Right forelimb (tissue), 1 donor: ENCODE results near the gene SEL1L.
A peak's percentile ranks its signal among the peaks of the same experiment; 100 is the strongest.
"Not testable (repeated sequence)": the region's sequence is repeated elsewhere in the genome, so short reads cannot be mapped to it uniquely, and the experiment has no call there.

Experiments used
- DNase-seq: peaks from one replicate; pipeline ENCODE4 v3.0.0-alpha.2; 2018

SEL1L gene

DNA sequence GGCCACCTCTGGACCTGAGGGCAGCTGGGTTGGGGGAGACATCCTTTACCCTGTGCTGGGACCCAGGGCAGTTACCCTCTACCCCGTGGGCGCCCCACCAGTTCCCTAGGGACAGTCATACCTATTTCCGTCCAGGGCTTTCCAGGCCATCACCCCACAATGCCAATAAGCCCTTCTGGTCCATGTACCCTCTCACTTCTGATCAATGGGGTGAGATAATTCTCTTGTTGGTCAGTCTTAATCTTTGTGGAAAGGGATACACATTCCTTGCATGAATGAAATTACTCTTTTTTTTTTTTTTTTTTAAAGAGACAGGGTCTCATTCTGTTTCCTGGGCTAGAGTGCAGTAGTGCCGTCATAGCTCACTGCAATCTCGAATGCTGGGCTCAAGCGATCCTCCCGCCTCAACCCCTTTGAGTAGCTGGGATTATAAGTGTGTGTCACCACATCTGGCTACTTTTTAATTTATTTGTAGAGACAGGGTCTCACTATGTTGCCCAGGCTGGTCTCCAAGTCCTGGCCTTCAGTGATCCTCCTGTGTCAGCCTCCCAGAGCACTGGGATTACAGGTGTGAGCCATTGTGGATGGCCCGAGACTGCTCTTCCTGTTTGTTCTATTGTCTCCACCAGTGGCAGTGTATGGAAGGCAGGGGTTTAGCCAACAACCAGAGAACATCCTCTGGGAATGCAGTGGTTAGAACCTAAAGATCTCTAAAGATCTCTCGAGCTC is 87.2 kb downstream of the SEL1L start:
- DNase-seq, result no peak

GRCh38 chr14:81441626-81442134 is 92.0 kb downstream of the SEL1L start:
- no peak for DNase-seq

GRCh38 chr14:81440041-81440440 is 93.6 kb downstream of the SEL1L start:
- DNase-seq, result no peak

- DNase-seq, result no peak
Measured at GRCh38 chr14:81437244-81437643, 96.4 kb downstream of the SEL1L start.

GRCh38 chr14:81436296-81437138 is 97.1 kb downstream of the SEL1L start:
- DNase-seq, result peak; percentile 89

DNA sequence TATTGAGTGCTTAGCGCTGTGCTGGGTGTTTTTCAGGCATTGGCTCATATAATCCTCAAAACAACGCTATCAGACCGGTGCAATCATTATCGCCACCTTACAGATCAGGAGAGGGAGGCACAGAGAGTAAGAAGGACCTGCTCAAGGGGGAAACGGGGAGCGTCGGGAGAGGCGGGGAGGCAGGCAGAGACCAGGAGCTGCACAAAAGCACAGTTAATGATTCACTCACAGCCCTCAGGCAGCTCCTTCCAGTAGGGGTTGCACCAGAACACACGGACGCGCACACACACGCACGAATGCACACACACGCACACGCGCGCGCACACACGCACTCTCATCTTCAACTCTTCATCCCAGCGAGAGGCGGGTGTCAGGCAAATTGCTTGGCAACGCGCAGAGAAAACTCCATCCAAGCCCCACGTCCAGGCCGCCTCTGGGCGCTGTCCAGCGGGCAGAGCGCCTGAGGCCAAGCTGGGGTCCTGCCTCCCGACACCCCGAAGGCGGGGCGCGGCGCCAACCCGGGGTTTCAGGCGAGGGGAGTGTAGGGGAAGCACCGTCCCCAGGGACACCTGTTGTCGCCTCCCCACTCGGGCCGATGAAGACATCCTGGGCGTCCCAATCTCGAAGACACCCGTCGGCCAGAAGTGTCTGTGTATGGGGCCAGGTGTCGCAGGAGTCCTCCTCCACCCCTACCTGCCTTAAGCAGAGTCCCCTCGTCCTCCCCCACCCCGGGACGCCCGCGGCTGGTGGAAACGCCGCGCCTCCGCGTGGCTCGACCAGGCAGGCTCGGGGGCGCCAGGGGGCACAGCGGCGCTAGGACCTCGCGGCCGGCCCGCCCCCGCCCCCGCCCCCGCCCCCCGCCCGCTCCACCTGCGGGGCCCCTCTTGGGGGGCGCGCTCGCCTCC is 98.0 kb downstream of the SEL1L start:
- DNase-seq, result peak; percentile 70

DNA sequence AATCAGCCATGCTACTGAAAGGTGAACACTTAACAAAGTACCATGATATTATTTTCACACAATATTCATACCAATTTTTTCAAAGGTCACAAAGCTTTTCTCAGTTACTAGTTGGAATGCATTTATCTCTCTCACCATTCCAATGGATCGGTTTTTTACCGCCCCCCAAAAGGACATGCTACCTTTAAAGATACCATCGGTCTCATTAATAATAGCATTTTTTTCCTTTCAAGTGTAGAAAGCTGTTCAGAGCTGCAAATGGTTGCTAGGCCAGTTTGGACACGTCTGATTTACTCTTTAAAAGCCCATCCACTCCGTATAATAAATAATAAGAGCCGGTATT is 98.6 kb downstream of the SEL1L start:
- no peak for DNase-seq

DNA sequence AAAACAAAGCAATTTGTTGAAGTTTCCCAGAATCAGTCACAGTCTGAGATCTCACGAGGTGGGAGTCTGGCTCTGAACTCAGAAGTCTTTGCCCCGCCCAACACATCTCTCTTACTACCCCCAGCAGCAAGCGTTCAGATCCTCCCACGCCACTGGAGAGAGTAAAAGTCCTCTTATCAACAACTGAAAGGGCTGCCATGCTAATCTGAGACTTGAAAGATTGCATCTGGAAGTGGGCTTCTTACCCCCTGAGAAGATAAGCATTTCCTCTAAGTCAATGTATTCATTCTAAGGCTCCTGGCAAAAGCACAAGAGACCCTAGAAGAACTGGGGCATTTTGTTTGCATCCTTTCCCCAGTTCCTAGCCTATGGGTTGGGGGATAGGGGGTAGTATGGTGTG is 99.4 kb downstream of the SEL1L start:
- no peak for DNase-seq

DNA sequence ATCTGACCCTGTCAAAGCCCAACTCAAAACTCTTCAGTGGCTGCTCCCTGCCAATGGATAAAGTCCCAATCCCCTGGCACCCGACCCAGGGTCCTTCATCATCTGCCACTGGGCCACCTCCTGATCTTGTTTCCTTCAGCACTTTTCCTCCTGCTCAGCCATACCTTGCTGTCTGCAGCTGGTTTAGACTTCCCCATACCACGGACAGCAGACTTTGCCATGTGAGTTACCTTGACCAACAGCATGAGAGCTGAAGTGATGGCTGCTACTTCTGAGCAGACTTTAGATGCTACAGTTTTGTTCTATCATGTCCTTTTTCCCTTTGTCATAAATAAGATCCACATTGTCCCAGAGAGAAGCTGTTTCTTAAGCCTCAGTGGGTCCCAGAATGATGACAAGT is 100.3 kb downstream of the SEL1L start:
- no peak for DNase-seq

DNA sequence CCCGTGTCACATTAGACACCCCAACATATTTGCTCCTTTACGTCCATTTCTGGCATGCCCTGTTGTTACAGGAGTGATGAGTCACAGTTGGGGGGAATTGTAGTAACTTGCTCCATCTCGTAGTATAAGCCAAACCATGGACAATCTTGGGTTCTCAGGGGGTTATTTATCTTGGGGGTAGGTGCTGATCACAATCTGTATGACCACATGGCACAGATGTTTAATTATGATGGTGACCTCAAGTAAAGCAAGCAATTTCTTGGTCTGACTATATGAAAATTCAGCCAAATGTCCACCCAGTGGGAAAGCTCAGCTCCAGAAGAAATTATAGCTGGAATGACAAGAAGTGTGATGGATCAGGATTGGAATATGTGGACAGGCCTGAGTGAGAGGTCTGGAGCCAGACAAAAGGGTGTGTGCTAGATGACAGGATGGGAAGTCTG is 101.4 kb downstream of the SEL1L start:
- no peak for DNase-seq

DNA sequence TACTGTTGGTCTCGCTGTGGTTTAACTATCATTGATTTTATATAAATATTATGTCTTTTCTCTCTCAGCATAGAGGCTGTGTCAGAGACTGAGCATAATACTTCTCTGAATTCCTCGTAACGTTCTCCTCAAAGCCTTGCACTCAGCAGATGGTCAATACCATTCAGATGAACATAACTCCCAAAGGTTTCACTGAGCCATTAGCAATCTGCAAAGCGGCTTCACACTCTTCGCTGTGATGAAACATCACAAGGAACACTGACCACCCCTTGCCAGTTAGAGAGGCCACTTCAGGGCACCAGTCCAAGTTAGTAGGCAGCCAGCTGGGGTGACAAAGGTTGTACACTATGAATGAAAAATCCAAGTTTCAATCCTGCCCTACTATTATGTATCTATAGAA is 103.4 kb downstream of the SEL1L start:
- DNase-seq, result no peak

GRCh38 chr14:81429749-81430148 is 103.9 kb downstream of the SEL1L start:
- not testable (repeated sequence) for DNase-seq

DNA sequence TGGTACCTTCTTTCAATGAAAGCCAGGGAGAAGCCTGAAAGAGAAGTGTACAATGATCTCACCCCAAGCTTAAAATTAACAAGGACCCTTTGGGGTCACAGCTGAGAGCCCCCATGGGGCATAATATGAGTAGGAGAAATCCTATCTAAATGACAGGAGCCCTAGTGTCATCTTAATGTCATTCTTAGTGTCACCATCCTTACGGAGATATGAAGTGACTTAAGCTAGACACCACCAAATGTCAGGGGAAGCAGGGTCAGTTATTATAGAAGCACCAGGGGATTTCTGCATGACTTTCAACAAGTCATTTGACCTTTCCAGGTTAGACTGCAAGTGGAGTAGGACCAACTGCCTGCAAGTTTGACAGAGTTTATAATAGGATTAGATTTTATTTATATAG is 104.6 kb downstream of the SEL1L start:
- no peak for DNase-seq

GRCh38 chr14:81427348-81428058 is 106.2 kb downstream of the SEL1L start:
- DNase-seq, result no peak

DNA sequence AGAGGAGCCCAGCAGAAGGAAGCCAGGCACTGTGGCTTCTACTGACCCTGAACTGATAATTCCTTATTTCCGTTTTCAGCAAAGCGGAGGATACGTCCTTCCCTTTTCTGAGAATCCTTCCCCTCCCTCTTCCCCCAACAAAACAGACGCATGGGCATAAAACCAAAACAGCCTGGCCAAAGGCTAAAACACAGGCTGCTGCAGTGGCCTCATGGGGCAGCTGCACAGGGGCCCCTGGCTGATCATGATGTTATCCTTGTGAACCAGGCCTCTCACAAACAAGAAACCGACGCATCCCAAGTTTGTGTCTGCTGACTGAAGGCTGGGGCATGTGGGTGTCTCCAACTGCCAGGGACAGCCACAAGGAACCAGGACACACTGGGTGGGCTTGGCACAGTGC is 110.1 kb downstream of the SEL1L start:
- DNase-seq, result no peak
